RWPE1 (cell line): ENCODE measurements around the gene MATK.

ENCODE experiments used
- CTCF ChIA-PET: fragments of 350-600 bp; sonication (Branson Sonifier 250); formaldehyde crosslinking; extraction: SDS; loops from one replicate; lab custom pipeline; 2021; lab: Yijun Ruan, JAX
- POLR2A ChIA-PET: fragments of 400-600 bp; formaldehyde crosslinking; extraction: SDS; loops from one replicate; lab custom pipeline; 2020; ENCODE audit warnings: antibody characterized with exemption; ENCODE audit not compliant: low non-redundant PET; lab: Yijun Ruan, JAX
- DNase-seq: peaks from one replicate; pipeline ENCODE4 v3.0.0; 2012; ENCODE audit warnings: low spot score
- H3K27ac ChIP-seq: fragments of 450-650 bp; 2 replicates; pipeline ENCODE4 v1.5.1; 2017
- CTCF ChIP-seq: fragments of 450-650 bp; conservative IDR thresholded peaks from 2 replicates; pipeline ENCODE4 v1.5.1; 2017; ENCODE audit warnings: low read depth, mild to moderate bottlenecking

The MATK gene

GRCh38 chr19:3734310-3734600, 51.9 kb downstream of the MATK start:
- DNase-seq: no peak
- H3K27ac ChIP-seq: no peak overlapping the region
- ChIA-PET POLR2A (no interaction called here), CTCF (no interaction called here)
- no peak for TF ChIP-seq CTCF

GRCh38 chr19:3733549-3734309, 52.5 kb downstream of the MATK start:
- no peak for TF ChIP-seq CTCF

GRCh38 chr19:3732108-3732507, 54.1 kb downstream of the MATK start:
- CTCF ChIA-PET: interaction anchor here (0.6 kb wide), 1 partner anchor 872 kb away, joined by 4 read pairs; no protein-coding TSS in a partner anchor
- no peak overlapping the region for H3K27ac ChIP-seq
- no peak for TF ChIP-seq CTCF
- POLR2A ChIA-PET: no interaction called here
- DNase-seq: no peak

More at GRCh38 chr19:3733549-3734309, 52.5 kb downstream of the MATK start:
- no peak for DNase-seq
- CTCF ChIA-PET: no interaction called here
- POLR2A ChIA-PET: no interaction called here
- no peak overlapping the region for H3K27ac ChIP-seq

GRCh38 chr19:3730457-3730958, 55.7 kb downstream of the MATK start:
- H3K27ac ChIP-seq: no peak overlapping the region
- DNase-seq: no peak
- CTCF ChIA-PET: interaction anchor here (0.6 kb wide), 1 partner anchor 13 kb away, joined by 3 read pairs; no protein-coding TSS in a partner anchor
- POLR2A ChIA-PET: interaction anchor here (0.6 kb wide), 1 partner anchor 327 kb away, joined by 4 read pairs; no protein-coding TSS in a partner anchor
- TF ChIP-seq CTCF: no peak
